ENCODE data around the gene PNMA6E. TPM values are rescaled to one million over a fixed set of nuclear protein-coding genes. Genes with fewer than 3 reads are reported as not detected.

The PNMA6E gene
- total RNA-seq, 1 donor from 2014 or later = not detected

- no peaks in the 10 kb centered on the region for H3K27me3 ChIP-seq (ENCODE audit: control insufficient read depth, insufficient read depth, low read length)
- FAIRE-seq (no peak), DNase-seq (ENCODE audit: low read depth) (no peak)
- no peak overlapping the region for H3K4me3 ChIP-seq (ENCODE audit: low read depth, low read length)
- no peaks in the 10 kb centered on the region for H3K36me3 ChIP-seq (ENCODE audit: control insufficient read depth, insufficient read depth, low read length)
- TF ChIP-seq CTCF (IDR thresholded peaks at IDR 0.05; ENCODE audit: insufficient read depth, low read length, severe bottlenecking) = no peak
Measured at GRCh38 chrX:153447581-153447960, 46.4 kb upstream of the PNMA6E start.

DNA sequence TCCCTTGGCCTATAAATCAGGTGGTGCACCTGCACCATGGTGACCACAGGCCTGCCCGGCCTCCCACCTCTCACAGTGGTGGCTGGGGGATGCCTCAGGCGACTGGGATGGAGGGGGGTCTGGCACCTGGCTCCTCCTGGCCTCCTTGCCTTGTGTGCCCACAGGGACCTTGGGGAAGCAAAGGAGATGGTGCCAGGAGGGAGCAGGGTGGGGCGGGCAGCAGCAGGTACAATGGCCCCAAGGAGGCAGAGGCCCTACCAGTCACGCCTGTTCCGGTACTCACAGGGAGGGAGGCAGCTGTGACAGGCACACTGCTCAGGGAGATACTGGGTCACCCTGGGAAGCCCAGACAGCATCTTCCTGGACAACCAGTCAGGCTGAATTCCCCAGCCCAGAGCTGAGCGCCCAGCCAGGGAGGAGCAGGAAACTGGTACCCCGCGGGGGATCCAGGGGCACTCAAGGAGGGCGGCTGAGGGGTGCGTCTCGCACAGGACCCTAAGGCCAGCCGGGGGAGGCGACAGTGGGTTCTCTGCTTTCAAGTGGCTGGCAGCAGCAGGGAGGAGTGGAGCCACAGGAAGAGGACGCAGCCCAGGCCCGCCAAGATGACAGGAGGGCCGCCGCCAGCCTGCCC is 45.9 kb upstream of the PNMA6E start:
- DNase-seq (ENCODE audit: low read depth) (no peak), FAIRE-seq (no peak)
- no peaks in the 10 kb centered on the region for H3K36me3 ChIP-seq (ENCODE audit: control insufficient read depth, insufficient read depth, low read length)
- no peak overlapping the region for H3K4me3 ChIP-seq (ENCODE audit: low read depth, low read length)
- TF ChIP-seq CTCF (IDR thresholded peaks at IDR 0.05; ENCODE audit: insufficient read depth, low read length, severe bottlenecking) = no peak
- H3K27me3 ChIP-seq (ENCODE audit: control insufficient read depth, insufficient read depth, low read length) = no peaks in the 10 kb centered on the region

DNA sequence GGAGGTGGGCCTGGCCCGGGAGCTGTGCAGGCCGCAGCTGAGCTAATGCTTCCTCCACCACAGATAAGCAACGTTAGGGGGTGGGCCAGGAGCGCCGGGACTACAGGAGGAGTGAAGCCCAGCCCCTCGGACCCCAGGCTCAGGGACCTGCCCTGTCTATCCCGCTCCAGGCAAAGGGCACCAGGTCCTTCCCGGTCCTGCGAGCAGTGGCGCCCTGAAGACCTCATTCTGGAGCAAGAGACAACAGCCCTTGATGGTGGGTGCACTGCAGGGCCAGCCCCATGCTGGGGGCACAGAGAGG is 45.4 kb upstream of the PNMA6E start:
- H3K36me3 ChIP-seq (ENCODE audit: control insufficient read depth, insufficient read depth, low read length) = no peaks in the 10 kb centered on the region
- no peak for DNase-seq (ENCODE audit: low read depth)
- no peaks in the 10 kb centered on the region for H3K27me3 ChIP-seq (ENCODE audit: control insufficient read depth, insufficient read depth, low read length)
- no peak for FAIRE-seq
- TF ChIP-seq CTCF (IDR thresholded peaks at IDR 0.05; ENCODE audit: insufficient read depth, low read length, severe bottlenecking) = no peak
- no peak overlapping the region for H3K4me3 ChIP-seq (ENCODE audit: low read depth, low read length)

DNA sequence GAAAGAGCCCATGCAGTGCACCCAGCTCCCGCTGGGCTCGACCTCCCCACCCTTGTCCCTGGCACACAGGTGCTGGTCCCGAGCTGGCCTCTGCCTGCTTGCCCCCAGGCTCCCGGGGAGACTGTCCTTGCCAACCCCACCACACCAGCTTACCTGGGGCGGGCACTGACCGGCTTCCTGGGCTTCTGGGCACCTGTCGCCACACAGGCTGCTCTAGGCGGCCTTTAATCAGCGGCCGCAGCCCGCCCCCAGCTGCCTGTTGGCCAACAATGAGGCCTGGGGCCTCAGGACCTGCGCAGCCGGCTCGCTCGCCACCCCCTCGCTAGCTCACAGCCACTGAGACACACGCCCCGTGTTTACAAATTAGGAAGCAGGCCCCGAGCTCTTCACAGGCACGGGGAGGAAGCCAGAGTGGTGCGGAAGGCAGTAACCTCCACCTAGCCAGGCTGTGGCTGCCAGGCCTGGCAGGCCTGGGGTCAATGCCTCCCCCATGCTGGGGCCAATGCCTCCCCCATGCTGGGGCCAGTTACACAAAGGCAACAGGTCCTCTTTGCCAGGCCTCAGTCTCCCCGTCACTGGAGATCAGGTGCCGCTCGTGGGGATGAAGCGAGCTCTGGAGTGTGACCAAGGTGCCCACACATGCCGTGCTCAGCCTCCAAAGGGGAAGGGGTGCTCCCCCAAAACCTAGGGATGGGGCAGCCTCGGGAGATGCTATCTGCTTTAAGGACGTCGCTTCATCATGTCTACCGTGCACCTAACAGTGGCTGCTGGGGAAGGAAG is 44.9 kb upstream of the PNMA6E start, which contains the start of gene TREX2:
TSS of gene TREX2 (minus strand) at position 201 of the 780 bp plus-strand sequence. CDS start 626 bp downstream, outside the sequence.
- H3K4me3 ChIP-seq (ENCODE audit: low read depth, low read length) = no peak within 1 kb of the TSS
- FAIRE-seq = no peak
- no peaks in the 10 kb centered on the region for H3K36me3 ChIP-seq (ENCODE audit: control insufficient read depth, insufficient read depth, low read length)
- DNase-seq (ENCODE audit: low read depth) = no peak
- no peak for TF ChIP-seq CTCF (IDR thresholded peaks at IDR 0.05; ENCODE audit: insufficient read depth, low read length, severe bottlenecking)
- H3K27me3 ChIP-seq (ENCODE audit: control insufficient read depth, insufficient read depth, low read length) = no peaks in the 10 kb centered on the region

- Histone ChIP-seq H3K4me3 (ENCODE audit: low read depth, low read length) (no peak overlapping the region), H3K27me3 (ENCODE audit: control insufficient read depth, insufficient read depth, low read length) (no peaks in the 10 kb centered on the region), H3K36me3 (ENCODE audit: control insufficient read depth, insufficient read depth, low read length) (no peaks in the 10 kb centered on the region)
- no peak for FAIRE-seq
- no peak for DNase-seq (ENCODE audit: low read depth)
- no peak for TF ChIP-seq CTCF (IDR thresholded peaks at IDR 0.05; ENCODE audit: insufficient read depth, low read length, severe bottlenecking)
Measured at GRCh38 chrX:153445106-153445855, 44.1 kb upstream of the PNMA6E start.
